ENCODE data around the gene PEAK3. TPM values are rescaled to one million over a fixed set of nuclear protein-coding genes. Genes with fewer than 3 reads are reported as not detected.

PEAK3 gene
- total RNA-seq, 4 donors from 2014 or later, result 1.2 to 5.8 (median 2.6) TPM

DNA sequence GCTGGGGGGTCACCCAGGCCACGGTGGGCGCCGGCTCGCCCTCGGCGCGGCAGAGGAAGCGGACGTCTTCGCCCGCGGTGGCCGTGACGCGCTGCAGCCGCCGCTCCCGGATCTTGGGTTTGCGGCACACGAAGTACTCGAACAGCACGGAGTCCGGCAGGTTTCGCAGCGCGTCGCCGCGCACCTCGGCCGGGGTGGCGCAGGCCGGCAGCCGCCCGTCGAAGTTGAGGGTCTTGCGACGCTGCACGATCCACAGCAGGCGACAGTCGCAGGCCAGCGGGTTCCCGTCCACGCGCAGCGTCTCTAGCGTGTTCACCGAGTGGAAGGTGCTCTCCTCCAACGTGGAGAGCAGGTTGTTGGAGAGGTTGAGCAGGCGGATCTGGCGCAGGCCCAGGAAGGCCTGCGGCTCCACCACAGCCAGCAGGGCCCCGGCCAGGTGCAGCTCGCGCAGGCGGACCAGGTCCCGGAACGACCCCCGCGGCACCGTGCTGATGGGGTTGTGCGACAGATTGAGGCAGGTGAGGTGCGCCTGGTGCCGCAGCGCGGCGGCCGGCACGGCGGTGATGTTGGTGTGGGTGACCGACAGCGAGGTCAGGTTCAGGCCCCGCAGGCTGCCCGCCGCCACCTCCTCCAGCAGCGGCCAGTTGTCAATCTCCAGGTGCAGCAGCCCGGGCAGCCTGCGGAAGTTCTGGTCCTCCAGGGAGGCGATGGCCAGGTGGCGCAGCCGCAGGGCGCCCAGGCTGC is 8.6 kb upstream of the PEAK3 start:
- H3K27ac ChIP-seq, result peak overlapping the region; percentile 49 to 97 (median 82)
- no peaks in the 10 kb centered on the region for H3K9me3 ChIP-seq
- peaks cover 0 to 47% (median 30%) of the 10 kb centered on the region in 4 donors for H3K4me1 ChIP-seq
- TF ChIP-seq, protein P1, sequence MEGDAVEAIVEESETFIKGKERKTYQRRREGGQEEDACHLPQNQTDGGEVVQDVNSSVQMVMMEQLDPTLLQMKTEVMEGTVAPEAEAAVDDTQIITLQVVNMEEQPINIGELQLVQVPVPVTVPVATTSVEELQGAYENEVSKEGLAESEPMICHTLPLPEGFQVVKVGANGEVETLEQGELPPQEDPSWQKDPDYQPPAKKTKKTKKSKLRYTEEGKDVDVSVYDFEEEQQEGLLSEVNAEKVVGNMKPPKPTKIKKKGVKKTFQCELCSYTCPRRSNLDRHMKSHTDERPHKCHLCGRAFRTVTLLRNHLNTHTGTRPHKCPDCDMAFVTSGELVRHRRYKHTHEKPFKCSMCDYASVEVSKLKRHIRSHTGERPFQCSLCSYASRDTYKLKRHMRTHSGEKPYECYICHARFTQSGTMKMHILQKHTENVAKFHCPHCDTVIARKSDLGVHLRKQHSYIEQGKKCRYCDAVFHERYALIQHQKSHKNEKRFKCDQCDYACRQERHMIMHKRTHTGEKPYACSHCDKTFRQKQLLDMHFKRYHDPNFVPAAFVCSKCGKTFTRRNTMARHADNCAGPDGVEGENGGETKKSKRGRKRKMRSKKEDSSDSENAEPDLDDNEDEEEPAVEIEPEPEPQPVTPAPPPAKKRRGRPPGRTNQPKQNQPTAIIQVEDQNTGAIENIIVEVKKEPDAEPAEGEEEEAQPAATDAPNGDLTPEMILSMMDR (IDR thresholded peaks at IDR 0.05), result no peak
- no peak for TF ChIP-seq POLR2A (IDR thresholded peaks at IDR 0.05)
- peaks cover 0 to 28% of the 10 kb centered on the region in 2 donors for H3K27me3 ChIP-seq
- peak overlapping the region; percentile 47 to 84 (median 59) for H3K4me3 ChIP-seq
- peak in 2 of 3 donors; percentile 59 to 65 for DNase-seq
- H3K36me3 ChIP-seq, result no peaks in the 10 kb centered on the region

DNA sequence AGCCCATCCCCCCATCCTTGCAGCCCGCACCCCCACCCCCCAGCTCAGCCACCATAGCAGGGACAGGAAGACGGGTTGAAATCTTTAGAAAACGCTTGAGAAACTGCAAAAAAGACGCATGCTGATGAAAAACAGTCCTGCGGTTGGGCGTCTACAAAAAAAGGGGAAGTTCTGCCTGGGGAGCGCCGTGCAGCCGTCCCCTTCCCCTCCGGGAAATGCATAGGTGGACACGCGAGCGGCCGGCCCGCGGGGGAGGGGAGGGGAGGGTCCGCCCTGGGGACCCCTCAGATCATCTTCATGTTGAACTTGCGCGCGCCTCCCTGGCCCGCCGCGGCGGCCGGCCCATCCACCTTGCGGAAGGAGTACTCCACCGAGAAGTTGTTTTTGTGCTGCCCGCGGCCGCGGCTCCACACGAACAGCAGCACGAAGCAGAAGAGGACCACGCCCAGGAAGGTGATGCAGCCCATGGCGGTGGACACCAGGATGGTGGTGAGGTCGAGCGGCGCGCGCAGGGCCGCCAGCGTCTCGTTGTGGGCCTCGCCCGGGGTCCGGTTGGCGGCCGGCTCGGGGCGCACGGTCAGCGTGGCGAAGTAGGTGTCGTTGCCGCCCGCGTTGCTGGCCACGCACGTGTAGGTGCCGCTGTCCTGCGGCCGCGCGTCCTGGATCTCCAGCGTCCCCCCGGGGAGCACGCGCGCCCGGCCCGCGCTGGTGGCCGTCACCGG is 7.9 kb upstream of the PEAK3 start:
- H3K27me3 ChIP-seq, result peaks cover 0 to 28% of the 10 kb centered on the region in 2 donors
- H3K36me3 ChIP-seq, result no peaks in the 10 kb centered on the region
- peak in 2 of 3 donors; percentile 84 to 90 for DNase-seq
- peak overlapping the region; percentile 47 to 84 (median 59) for H3K4me3 ChIP-seq
- H3K9me3 ChIP-seq, result no peaks in the 10 kb centered on the region
- H3K27ac ChIP-seq, result peak overlapping the region; percentile 49 to 97 (median 82)
- TF ChIP-seq, protein P1 (IDR thresholded peaks at IDR 0.05), result no peak
- TF ChIP-seq POLR2A (IDR thresholded peaks at IDR 0.05), result no peak
- peaks cover 0 to 47% (median 30%) of the 10 kb centered on the region in 4 donors for H3K4me1 ChIP-seq

DNA sequence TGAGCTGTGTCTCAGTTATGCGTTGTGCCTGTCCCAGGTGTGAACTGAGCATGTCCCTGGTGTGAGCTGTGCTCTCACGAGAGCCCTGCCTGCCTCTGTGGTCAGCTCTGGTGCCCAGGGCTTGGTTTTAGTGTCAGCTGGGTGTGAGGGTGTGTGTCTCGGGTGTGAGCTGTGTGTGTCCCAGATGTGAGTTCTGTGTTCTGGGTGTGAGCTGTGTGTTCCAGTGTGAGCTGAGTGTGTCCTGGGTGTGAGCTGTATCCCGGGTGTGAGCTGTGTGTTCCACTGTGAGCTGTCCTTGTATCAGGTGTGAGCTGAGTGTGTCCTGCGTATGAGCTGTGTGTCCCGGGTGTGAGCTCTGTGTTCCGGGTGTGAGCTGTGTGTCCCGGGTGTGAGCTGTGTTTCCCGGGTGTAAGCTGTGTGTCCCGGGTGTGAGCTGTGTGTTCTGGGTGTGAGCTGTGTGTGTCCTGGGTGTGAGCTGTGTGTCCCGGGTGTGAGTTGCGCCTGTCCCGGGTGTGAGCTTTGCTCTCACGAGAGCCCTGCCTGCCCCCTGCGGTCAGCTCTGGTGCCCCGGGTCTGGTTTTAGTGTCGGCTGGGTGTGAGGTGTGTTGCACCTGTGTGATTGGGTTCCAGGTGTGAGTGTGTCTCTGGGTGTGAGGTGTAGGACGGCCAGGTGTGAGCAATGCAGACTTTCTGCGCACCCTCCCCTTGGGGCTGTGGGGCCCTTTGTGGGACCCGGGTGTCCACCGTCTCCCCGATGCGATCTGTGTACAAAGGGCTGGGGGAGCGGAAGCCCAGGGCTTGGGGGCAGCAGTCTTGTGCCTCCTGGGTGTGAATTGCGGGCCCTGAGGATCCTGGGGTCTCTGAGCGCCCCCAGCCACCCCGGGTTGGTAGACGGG is 7.1 kb upstream of the PEAK3 start:
- Histone ChIP-seq H3K27ac (peak overlapping the region; percentile 49 to 97 (median 82)), H3K36me3 (no peaks in the 10 kb centered on the region), H3K4me1 (peaks cover 0 to 40% (median 27%) of the 10 kb centered on the region in 4 donors), H3K4me3 (peak overlapping the region; percentile 47 to 84 (median 59)), H3K9me3 (no peaks in the 10 kb centered on the region), H3K27me3 (peaks cover 0 to 28% of the 10 kb centered on the region in 2 donors)
- DNase-seq, result peak in 1 of 3 donors; percentile 49
- TF ChIP-seq, protein P1 (IDR thresholded peaks at IDR 0.05), result no peak
- TF ChIP-seq POLR2A (IDR thresholded peaks at IDR 0.05), result no peak

DNA sequence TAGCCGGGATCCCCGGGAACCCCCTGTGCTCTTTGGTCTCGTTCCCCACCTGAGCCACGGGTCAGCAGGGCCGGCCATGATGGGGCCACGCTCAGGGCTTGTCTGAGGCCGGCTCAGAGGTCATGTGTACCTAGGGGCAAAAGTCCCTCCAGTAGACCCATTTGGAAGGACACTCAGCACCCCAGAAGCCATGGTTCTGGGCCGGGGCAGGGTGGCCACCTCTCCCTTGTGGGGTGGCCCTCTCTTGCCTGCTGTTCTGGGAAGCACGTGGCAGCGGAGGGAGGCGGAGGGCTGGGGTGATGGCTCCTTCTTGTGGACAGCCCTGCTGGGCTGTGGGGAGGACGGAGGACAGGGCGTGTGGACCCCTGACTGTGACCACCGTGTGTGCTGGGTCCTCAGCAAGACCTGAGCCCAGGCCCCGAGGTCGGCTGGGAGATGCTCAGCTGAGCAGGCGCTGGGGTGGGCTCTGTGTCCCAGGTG is 6.4 kb upstream of the PEAK3 start:
- Histone ChIP-seq H3K27me3 (peaks cover 0 to 28% of the 10 kb centered on the region in 2 donors), H3K36me3 (no peaks in the 10 kb centered on the region), H3K27ac (peak overlapping the region; percentile 49 to 97 (median 82)), H3K4me1 (peaks cover 0 to 40% (median 25%) of the 10 kb centered on the region in 4 donors), H3K4me3 (no peak overlapping the region), H3K9me3 (no peaks in the 10 kb centered on the region)
- TF ChIP-seq POLR2A (IDR thresholded peaks at IDR 0.05), result no peak
- TF ChIP-seq, protein P1 (IDR thresholded peaks at IDR 0.05), result no peak
- no peak for DNase-seq
